Body of pancreas (tissue), 4 donors: Measurements from ENCODE around the gene CACNG6. TPM values are rescaled to one million over a fixed set of nuclear protein-coding genes. Genes with fewer than 3 reads are reported as not detected.

Experiments used
- ATAC-seq: fragments of 150-250 bp; one replicate; pipeline ENCODE4 v1.9.1; 2016
- DNase-seq, 4 donors: peaks; one replicate each; pipeline ENCODE4 v3.0.0-alpha.2; 2019
- H3K27ac ChIP-seq, 4 donors: fragments of 200-600 bp; sonication (generic); 1 replicate in 3 of 4; 2 replicates in 1 of 4; pipeline versions ENCODE4 v1.5.1 to v1.6.1; 2016 to 2019; ENCODE audit warnings: mild to moderate bottlenecking in 1 of 4, mixed read lengths in 1 of 4, moderate library complexity in 1 of 4
- H3K27me3 ChIP-seq, 2 donors: fragments of 200-600 bp; sonication (generic); one replicate each; pipeline ENCODE4 v1.6.0; 2016; ENCODE audit warnings: mild to moderate bottlenecking in 1 of 2
- H3K36me3 ChIP-seq, 2 donors: fragments of 200-600 bp; sonication (generic); replicated peaks in 1 of 2; 2 replicates each; pipeline ENCODE4 v1.5.1; 2016; ENCODE audit warnings: low read depth in 2 of 2; ENCODE audit not compliant: insufficient read depth in 1 of 2
- H3K4me1 ChIP-seq: fragments of 200-600 bp; sonication (generic); one replicate; pipeline ENCODE4 v1.6.0; 2016
- H3K4me3 ChIP-seq, 2 donors: fragments of 200-600 bp; sonication (generic); 1 replicate in 1 of 2; 2 replicates in 1 of 2; pipeline ENCODE4 v1.5.1; 2016 to 2019
- H3K9me3 ChIP-seq, 3 donors: fragments of 200-600 bp; sonication (generic); 1 replicate in 2 of 3; 2 replicates in 1 of 3; pipeline ENCODE4 v1.5.1; 2016
- CTCF ChIP-seq, 7 experiments: fragments of 450-650 bp in 4 of 7; fragments of 200-600 bp in 3 of 7; sonication (generic) in 3 of 7; IDR thresholded peaks; one replicate each; pipeline ENCODE4 v1.5.1; 2016 to 2019; ENCODE audit warnings: antibody characterized with exemption in 7 of 7
- POLR2A ChIP-seq, 3 donors: fragments of 450-650 bp; IDR thresholded peaks; one replicate each; pipeline ENCODE4 v1.6.1; 2016; ENCODE audit warnings: antibody characterized with exemption in 3 of 3, mild to moderate bottlenecking in 2 of 3
- WGBS, 2 donors: methylation state at CpG; one replicate each; pipeline ENCODE4 v1.1.5; 2017; 5-methylcytosine and 5-hydroxymethylcytosine counted together
- intact Hi-C: fragments of 100-400 bp; cut with DNase I; formaldehyde crosslinking; loops from one replicate; pipeline ENCODE4 v1.15.1; 2023
- total RNA-seq, 2 donors: library from RNA; depleted of rRNA; stranded (reverse); fragments of >200 nt; gene quantifications; one replicate each; pipeline ENCODE4 v1.1.0, GENCODE V29; 2016

The CACNG6 gene
- total RNA-seq, 2 donors from 2014 or later = not detected

GRCh38 chr19:54014920-54015560 lies 23.6 kb downstream of the CACNG6 start:
- intact Hi-C loops = no loop called here
- 20 to 38% methylated on average over 18 of the region's 19 CpGs for WGBS, 2 donors

GRCh38 chr19:54017261-54017660 lies 25.8 kb downstream of the CACNG6 start:
- peaks cover 0 to 3% of the 10 kb centered on the region in 2 donors for H3K27me3 ChIP-seq
- intact Hi-C loops = no loop called here
- TF ChIP-seq CTCF (IDR thresholded peaks at IDR 0.05) = no peak
- no peak for TF ChIP-seq POLR2A (IDR thresholded peaks at IDR 0.05)
- WGBS, 2 donors = 83 to 85% methylated on average over 4 of the region's 4 CpGs
- no peaks in the 10 kb centered on the region for H3K9me3 ChIP-seq
- H3K36me3 ChIP-seq = no peaks in the 10 kb centered on the region
- peaks cover 6% of the 10 kb centered on the region for H3K4me1 ChIP-seq
- no peak for ATAC-seq
- H3K4me3 ChIP-seq = no peak overlapping the region
- DNase-seq = no peak
- H3K27ac ChIP-seq = no peak overlapping the region

More at GRCh38 chr19:54014920-54015560, 23.6 kb downstream of the CACNG6 start:
- H3K4me3 ChIP-seq = no peak overlapping the region
- H3K27ac ChIP-seq = no peak overlapping the region
- peaks cover 0 to 3% of the 10 kb centered on the region in 2 donors for H3K27me3 ChIP-seq
- DNase-seq = no peak
- H3K36me3 ChIP-seq = no peaks in the 10 kb centered on the region
- ATAC-seq = no peak
- TF ChIP-seq POLR2A (IDR thresholded peaks at IDR 0.05) (no peak), CTCF (IDR thresholded peaks at IDR 0.05) (no peak)
- H3K4me1 ChIP-seq = peaks cover under 1% of the 10 kb centered on the region
- H3K9me3 ChIP-seq = no peaks in the 10 kb centered on the region

- H3K27ac ChIP-seq = no peak overlapping the region
- ATAC-seq (no peak), DNase-seq (no peak)
- H3K9me3 ChIP-seq = no peaks in the 10 kb centered on the region
- no peaks in the 10 kb centered on the region for H3K36me3 ChIP-seq
- intact Hi-C loops = loop anchor here (10.0 kb wide), 2 partner anchors 167 to 227 kb away; no protein-coding TSS in a partner anchor
- peaks cover 0 to 3% of the 10 kb centered on the region in 2 donors for H3K27me3 ChIP-seq
- no peak overlapping the region for H3K4me3 ChIP-seq
- WGBS, 2 donors = 73 to 92% methylated on average over 8 of the region's 8 CpGs
- peaks cover 11% of the 10 kb centered on the region for H3K4me1 ChIP-seq
- TF ChIP-seq CTCF (IDR thresholded peaks at IDR 0.05) (no peak), POLR2A (IDR thresholded peaks at IDR 0.05) (no peak)
Observed at GRCh38 chr19:54021363-54021762, 29.9 kb downstream of the CACNG6 start.

GRCh38 chr19:54021932-54022331 lies 30.5 kb downstream of the CACNG6 start:
- no peak for TF ChIP-seq CTCF (IDR thresholded peaks at IDR 0.05)
- TF ChIP-seq POLR2A (IDR thresholded peaks at IDR 0.05) = no peak
- Histone ChIP-seq H3K9me3 (no peaks in the 10 kb centered on the region), H3K4me1 (peaks cover 11% of the 10 kb centered on the region), H3K27ac (no peak overlapping the region), H3K27me3 (peaks cover 0 to 3% of the 10 kb centered on the region in 2 donors), H3K4me3 (no peak overlapping the region), H3K36me3 (no peaks in the 10 kb centered on the region)
- 69 to 72% methylated on average over 13 of the region's 13 CpGs for WGBS, 2 donors
- no peak for DNase-seq
- intact Hi-C loops = loop anchor here (10.0 kb wide), 2 partner anchors 167 to 227 kb away; no protein-coding TSS in a partner anchor
- ATAC-seq = no peak

- no peaks in the 10 kb centered on the region for H3K36me3 ChIP-seq
- H3K27me3 ChIP-seq = no peaks in the 10 kb centered on the region
- no peak overlapping the region for H3K4me3 ChIP-seq
- H3K4me1 ChIP-seq = peaks cover 11% of the 10 kb centered on the region
- no peak for ATAC-seq
- no peak for DNase-seq
- no peaks in the 10 kb centered on the region for H3K9me3 ChIP-seq
- no peak for TF ChIP-seq CTCF (IDR thresholded peaks at IDR 0.05)
- no peak for TF ChIP-seq POLR2A (IDR thresholded peaks at IDR 0.05)
- 16 to 34% methylated on average over 2 to 3 of the region's 3 CpGs for WGBS, 2 donors
- intact Hi-C loops = loop anchor here (10.0 kb wide), 2 partner anchors 168 to 228 kb away; no protein-coding TSS in a partner anchor
- H3K27ac ChIP-seq = no peak overlapping the region
Observed at GRCh38 chr19:54023191-54023590, 31.8 kb downstream of the CACNG6 start.
